ENCODE measurements around the gene HSFX3. TPM values are rescaled to one million over a fixed set of nuclear protein-coding genes. Genes with fewer than 3 reads are reported as not detected.
"Not testable (repeated sequence)": the region's sequence is repeated elsewhere in the genome, so short reads cannot be mapped to it uniquely, and the experiment has no call there.

Gene HSFX3
- total RNA-seq, 2 experiments from 2014 or later: not detected

- Histone ChIP-seq H3K79me2 (ENCODE audit: insufficient read depth, low read depth, low read length) (no peaks in the 10 kb centered on the region), H3K4me1 (ENCODE audit: insufficient read depth, low read length, poor library complexity, severe bottlenecking) (no peaks in the 10 kb centered on the region), H3K36me3 (ENCODE audit: insufficient read depth, low read length) (no peaks in the 10 kb centered on the region), H3K4me2 (ENCODE audit: low read length) (no peak overlapping the region), H2AFZ (ENCODE audit: low read length) (no peak overlapping the region), H3K9me2 (ENCODE audit: insufficient read depth, low read length) (no peaks in the 10 kb centered on the region), H3K9me3 (ENCODE audit: low read length) (no peaks in the 10 kb centered on the region), H3K4me3 (ENCODE audit: low read depth, low read length, poor library complexity, severe bottlenecking) (no peak overlapping the region), H4K20me1 (ENCODE audit: insufficient read depth, low read length) (no peaks in the 10 kb centered on the region), H3K27ac (ENCODE audit: low read depth, low read length, poor library complexity, severe bottlenecking) (no peak overlapping the region)
- TF ChIP-seq EZH2phosphoT487 (IDR thresholded peaks at IDR 0.05; ENCODE audit: borderline replicate concordance, low read depth, low read length) (no peak), CTCF (conservative IDR thresholded peaks at IDR 0.05; ENCODE audit: low read length) (no peak)
- intact Hi-C loops (cut with micrococcal nuclease; ENCODE audit: unreplicated experiment): no loop called here
- no peak for DNase-seq (ENCODE audit: low spot score)
- BruUV-seq (replicated peaks): no TSS peak
- ChIA-PET POLR2A (no interaction called here), CTCF (ENCODE audit: unreplicated experiment) (no interaction called here)
Observed at GRCh38 chrX:149567621-149568417, 18.1 kb upstream of the HSFX3 start.

- no peak for DNase-seq (ENCODE audit: low spot score)
- Histone ChIP-seq H3K4me3 (ENCODE audit: low read depth, low read length, poor library complexity, severe bottlenecking) (no peak overlapping the region), H3K36me3 (ENCODE audit: insufficient read depth, low read length) (no peaks in the 10 kb centered on the region), H2AFZ (ENCODE audit: low read length) (no peak overlapping the region), H3K79me2 (ENCODE audit: insufficient read depth, low read depth, low read length) (no peaks in the 10 kb centered on the region), H3K4me2 (ENCODE audit: low read length) (no peak overlapping the region), H3K27ac (ENCODE audit: low read depth, low read length, poor library complexity, severe bottlenecking) (no peak overlapping the region), H4K20me1 (ENCODE audit: insufficient read depth, low read length) (no peaks in the 10 kb centered on the region), H3K4me1 (ENCODE audit: insufficient read depth, low read length, poor library complexity, severe bottlenecking) (no peaks in the 10 kb centered on the region), H3K9me2 (ENCODE audit: insufficient read depth, low read length) (no peaks in the 10 kb centered on the region), H3K9me3 (ENCODE audit: low read length) (no peaks in the 10 kb centered on the region)
- no TSS peak for BruUV-seq (replicated peaks)
- CTCF ChIA-PET (ENCODE audit: unreplicated experiment): no interaction called here
- no peak for TF ChIP-seq CTCF (conservative IDR thresholded peaks at IDR 0.05; ENCODE audit: low read length)
- POLR2A ChIA-PET: no interaction called here
- intact Hi-C loops (cut with micrococcal nuclease; ENCODE audit: unreplicated experiment): no loop called here
Observed at GRCh38 chrX:149563359-149563758, 13.6 kb upstream of the HSFX3 start.

- H4K20me1 ChIP-seq (ENCODE audit: insufficient read depth, low read length); H3K4me1 ChIP-seq (ENCODE audit: insufficient read depth, low read length, poor library complexity, severe bottlenecking); H3K27ac ChIP-seq (ENCODE audit: low read depth, low read length, poor library complexity, severe bottlenecking); H2AFZ ChIP-seq (ENCODE audit: low read length); DNase-seq (ENCODE audit: low spot score); POLR2A ChIA-PET; H3K4me2 ChIP-seq (ENCODE audit: low read length); CTCF ChIA-PET (ENCODE audit: unreplicated experiment); H3K79me2 ChIP-seq (ENCODE audit: insufficient read depth, low read depth, low read length); H3K4me3 ChIP-seq (ENCODE audit: low read depth, low read length, poor library complexity, severe bottlenecking); BruUV-seq (replicated peaks); H3K9me3 ChIP-seq (ENCODE audit: low read length); H3K9me2 ChIP-seq (ENCODE audit: insufficient read depth, low read length); intact Hi-C loops (cut with micrococcal nuclease; ENCODE audit: unreplicated experiment); H3K36me3 ChIP-seq (ENCODE audit: insufficient read depth, low read length): not testable (repeated sequence)
Observed at GRCh38 chrX:149555251-149555650, 5.5 kb upstream of the HSFX3 start.

GRCh38 chrX:149551939-149552248, 2.2 kb upstream of the HSFX3 start:
- CTCF ChIA-PET (ENCODE audit: unreplicated experiment); H3K79me2 ChIP-seq (ENCODE audit: insufficient read depth, low read depth, low read length); H3K4me3 ChIP-seq (ENCODE audit: low read depth, low read length, poor library complexity, severe bottlenecking); DNase-seq (ENCODE audit: low spot score); H3K9me3 ChIP-seq (ENCODE audit: low read length); H3K9me2 ChIP-seq (ENCODE audit: insufficient read depth, low read length); POLR2A ChIA-PET; H3K4me1 ChIP-seq (ENCODE audit: insufficient read depth, low read length, poor library complexity, severe bottlenecking); H3K36me3 ChIP-seq (ENCODE audit: insufficient read depth, low read length); BruUV-seq (replicated peaks); H4K20me1 ChIP-seq (ENCODE audit: insufficient read depth, low read length); intact Hi-C loops (cut with micrococcal nuclease; ENCODE audit: unreplicated experiment); H3K27ac ChIP-seq (ENCODE audit: low read depth, low read length, poor library complexity, severe bottlenecking); H2AFZ ChIP-seq (ENCODE audit: low read length); H3K4me2 ChIP-seq (ENCODE audit: low read length): not testable (repeated sequence)

GRCh38 chrX:149551245-149551938, 1.7 kb upstream of the HSFX3 start:
- H3K27ac ChIP-seq (ENCODE audit: low read depth, low read length, poor library complexity, severe bottlenecking); H2AFZ ChIP-seq (ENCODE audit: low read length); H4K20me1 ChIP-seq (ENCODE audit: insufficient read depth, low read length); H3K9me2 ChIP-seq (ENCODE audit: insufficient read depth, low read length); BruUV-seq (replicated peaks); H3K79me2 ChIP-seq (ENCODE audit: insufficient read depth, low read depth, low read length); DNase-seq (ENCODE audit: low spot score); H3K4me1 ChIP-seq (ENCODE audit: insufficient read depth, low read length, poor library complexity, severe bottlenecking); intact Hi-C loops (cut with micrococcal nuclease; ENCODE audit: unreplicated experiment); POLR2A ChIA-PET; CTCF ChIA-PET (ENCODE audit: unreplicated experiment); H3K36me3 ChIP-seq (ENCODE audit: insufficient read depth, low read length); H3K4me3 ChIP-seq (ENCODE audit: low read depth, low read length, poor library complexity, severe bottlenecking); H3K4me2 ChIP-seq (ENCODE audit: low read length); H3K9me3 ChIP-seq (ENCODE audit: low read length): not testable (repeated sequence)

All from OCI-LY7 (cell line).